ENCODE results near the gene BEX4. TPM values are rescaled to one million over a fixed set of nuclear protein-coding genes. Genes with fewer than 3 reads are reported as not detected.

The BEX4 gene
- total RNA-seq, 2 donors from 2014 or later = 2.9 to 13.4 TPM

GRCh38 chrX:103254171-103254824, 39.4 kb downstream of the BEX4 start:
- H3K27ac Mint-ChIP-seq = peak overlapping the region; percentile 94 to 95
- peak overlapping the region; percentile 98 for H3K4me3 Mint-ChIP-seq
- DNase-seq (ENCODE audit: low spot score) (no peak), ATAC-seq (peak; percentile 72 to 73)
- H3K27me3 Mint-ChIP-seq = peaks cover 0 to 9% of the 10 kb centered on the region in 2 donors
- no peaks in the 10 kb centered on the region for H3K9me3 Mint-ChIP-seq
- H3K36me3 Mint-ChIP-seq = no peaks in the 10 kb centered on the region
- peaks cover 16 to 18% of the 10 kb centered on the region in 2 donors for H3K4me1 Mint-ChIP-seq (ENCODE audit: low read depth in 2 of 2)

GRCh38 chrX:103254921-103255493, 40.1 kb downstream of the BEX4 start, which contains the start of gene TCEAL8:
TCEAL8 (minus strand) TSS chrX:103255155; CDS start chrX:103253979, 1,176 bp downstream.
- H3K27ac Mint-ChIP-seq = peak within 1 kb of the TSS; percentile 94 to 95
- H3K4me1 Mint-ChIP-seq (ENCODE audit: low read depth in 2 of 2) = peaks cover 16 to 18% of the 10 kb centered on the region in 2 donors
- ATAC-seq = peak; percentile 86 to 89
- H3K4me3 Mint-ChIP-seq = peak within 1 kb of the TSS; percentile 98
- no peaks in the 10 kb centered on the region for H3K36me3 Mint-ChIP-seq
- H3K27me3 Mint-ChIP-seq = peaks cover 0 to 9% of the 10 kb centered on the region in 2 donors
- H3K9me3 Mint-ChIP-seq = no peaks in the 10 kb centered on the region
- DNase-seq (ENCODE audit: low spot score) = no peak

- H3K4me1 Mint-ChIP-seq (ENCODE audit: low read depth in 2 of 2) = peaks cover 16 to 18% of the 10 kb centered on the region in 2 donors
- H3K4me3 Mint-ChIP-seq = no peak overlapping the region
- no peaks in the 10 kb centered on the region for H3K9me3 Mint-ChIP-seq
- H3K27ac Mint-ChIP-seq = no peak overlapping the region
- no peak for DNase-seq (ENCODE audit: low spot score)
- no peaks in the 10 kb centered on the region for H3K36me3 Mint-ChIP-seq
- ATAC-seq = no peak
- peaks cover 10 to 13% of the 10 kb centered on the region in 2 donors for H3K27me3 Mint-ChIP-seq
Measured at GRCh38 chrX:103256651-103257050, 41.7 kb downstream of the BEX4 start.

- no peak for DNase-seq (ENCODE audit: low spot score)
- Mint-ChIP-seq H3K4me1 (ENCODE audit: low read depth in 2 of 2) (peaks cover 16 to 18% of the 10 kb centered on the region in 2 donors), H3K27ac (no peak overlapping the region), H3K4me3 (no peak overlapping the region), H3K36me3 (peaks cover 4% of the 10 kb centered on the region), H3K9me3 (no peaks in the 10 kb centered on the region), H3K27me3 (peaks cover 16 to 22% of the 10 kb centered on the region in 2 donors)
- ATAC-seq = no peak
Measured at GRCh38 chrX:103258275-103258674, 43.4 kb downstream of the BEX4 start.

Other genes with a start within 250 kb of the BEX4 start
- gene BEX1, start 150.9 kb upstream of the BEX4 start, total RNA-seq = not detected
- gene NXF3, start 122.0 kb upstream of the BEX4 start, total RNA-seq = not detected
- 10 to 100 TPM; 14.4 to 24.7 TPM for gene TCEAL8, start 40.0 kb downstream of the BEX4 start, total RNA-seq
- not detected for gene TCEAL5, start 61.6 kb downstream of the BEX4 start, total RNA-seq
- 1 to 10 TPM; 2.3 to 2.6 TPM for gene BEX2, start 95.9 kb downstream of the BEX4 start, total RNA-seq
- gene TCEAL7, start 115.1 kb downstream of the BEX4 start, total RNA-seq = not detected
- under 1 TPM in 1 of 2 donors, not detected in 1; 0.90 TPM for gene TCEAL9, start 141.4 kb downstream of the BEX4 start, total RNA-seq
- gene BEX3, start 161.4 kb downstream of the BEX4 start, total RNA-seq = under 1 TPM in 1 of 2 donors, not detected in 1; 0.52 TPM

Data from natural killer cell treated with Interleukin-12 subunit alpha and Interleukin-12 subunit beta and Interleukin-15 and Interleukin-18, amount 100 ng/mL, for 72 hours (primary cell).